Measurements from ENCODE around the gene GCSAM.

GRCh38 chr3:112132975-112133448 is at the start of gene GCSAM:
- TF ChIP-seq CTCF (IDR thresholded peaks at IDR 0.05; ENCODE audit: low read length) (no peak), EZH2 (IDR thresholded peaks at IDR 0.05; ENCODE audit: borderline replicate concordance, low read length) (no peak)

Measured in OCI-LY1 (cell line).